ENCODE results near the gene HSPG2.
A peak's percentile ranks its signal among the peaks of the same experiment; 100 is the strongest.

HSPG2 gene

DNA sequence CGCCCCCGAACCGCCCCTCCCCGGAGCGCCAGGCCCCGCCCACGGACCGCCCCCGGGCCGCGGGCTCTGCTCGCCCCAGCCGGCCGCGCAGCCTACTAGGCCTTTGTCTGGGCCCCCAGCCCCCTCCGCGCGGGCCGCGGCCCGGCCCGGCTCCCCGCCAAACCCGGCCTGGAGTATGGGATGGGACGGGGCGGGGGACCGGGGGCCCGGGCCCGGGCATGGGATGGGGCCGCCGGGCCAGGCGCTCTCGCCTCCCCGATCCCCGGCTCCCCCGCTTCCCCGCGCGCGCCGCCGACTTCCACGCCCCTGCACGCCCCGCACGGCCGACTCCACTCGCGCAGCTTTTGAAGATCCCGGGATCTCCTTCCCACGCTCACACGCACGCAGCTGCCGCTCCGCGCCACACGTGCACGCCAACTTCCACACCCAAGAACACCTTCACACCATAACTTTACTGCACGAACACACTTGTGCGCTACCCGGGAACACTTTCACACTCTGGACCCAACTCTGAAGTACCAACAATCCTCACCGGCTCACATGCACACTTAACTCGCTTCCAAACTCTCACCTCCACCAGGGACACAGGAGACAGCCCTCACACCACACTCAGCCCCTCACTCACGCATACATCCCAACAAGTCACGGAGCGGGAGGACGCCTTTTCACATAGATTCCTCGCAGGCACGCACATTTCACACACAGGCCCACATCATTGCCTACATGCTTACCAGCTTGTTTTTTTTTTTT, 437 bp upstream of the HSPG2 start:
- H3K27ac ChIP-seq: no peak overlapping the region
- H3K4me2 ChIP-seq: peak overlapping the region; percentile 51; the same call in 1 of the 2 replicates

GRCh38 chr1:21936366-21937031, 611 bp downstream of the HSPG2 start:
- TF ChIP-seq, protein P1, sequence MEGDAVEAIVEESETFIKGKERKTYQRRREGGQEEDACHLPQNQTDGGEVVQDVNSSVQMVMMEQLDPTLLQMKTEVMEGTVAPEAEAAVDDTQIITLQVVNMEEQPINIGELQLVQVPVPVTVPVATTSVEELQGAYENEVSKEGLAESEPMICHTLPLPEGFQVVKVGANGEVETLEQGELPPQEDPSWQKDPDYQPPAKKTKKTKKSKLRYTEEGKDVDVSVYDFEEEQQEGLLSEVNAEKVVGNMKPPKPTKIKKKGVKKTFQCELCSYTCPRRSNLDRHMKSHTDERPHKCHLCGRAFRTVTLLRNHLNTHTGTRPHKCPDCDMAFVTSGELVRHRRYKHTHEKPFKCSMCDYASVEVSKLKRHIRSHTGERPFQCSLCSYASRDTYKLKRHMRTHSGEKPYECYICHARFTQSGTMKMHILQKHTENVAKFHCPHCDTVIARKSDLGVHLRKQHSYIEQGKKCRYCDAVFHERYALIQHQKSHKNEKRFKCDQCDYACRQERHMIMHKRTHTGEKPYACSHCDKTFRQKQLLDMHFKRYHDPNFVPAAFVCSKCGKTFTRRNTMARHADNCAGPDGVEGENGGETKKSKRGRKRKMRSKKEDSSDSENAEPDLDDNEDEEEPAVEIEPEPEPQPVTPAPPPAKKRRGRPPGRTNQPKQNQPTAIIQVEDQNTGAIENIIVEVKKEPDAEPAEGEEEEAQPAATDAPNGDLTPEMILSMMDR (conservative IDR thresholded peaks at IDR 0.05; ENCODE audit: low read depth, low read length): no peak
- no peak overlapping the region for H3K9ac ChIP-seq
- H2AFZ ChIP-seq (ENCODE audit: low read depth): peak overlapping the region; percentile 22; the same call in 1 of the 2 replicates
- no peaks in the 10 kb centered on the region for H3K36me3 ChIP-seq (ENCODE audit: insufficient read depth)
- H3K4me1 ChIP-seq (ENCODE audit: low read depth, poor library complexity, severe bottlenecking): peaks cover 4% of the 10 kb centered on the region
- peak overlapping the region; percentile 36; the same call in 1 of the 2 replicates for H3K4me2 ChIP-seq
- H3K27ac ChIP-seq: no peak overlapping the region
- H3K79me2 ChIP-seq (ENCODE audit: insufficient read depth, low read depth): no peaks in the 10 kb centered on the region
- peaks cover 6% of the 10 kb centered on the region; the same call in 1 of the 2 replicates for H3K27me3 ChIP-seq (ENCODE audit: insufficient read depth, low read depth)
- H3K4me3 ChIP-seq (IDR thresholded peaks at IDR 0.05; ENCODE audit: insufficient read depth, low read depth, low read length): no peak overlapping the region
- no peaks in the 10 kb centered on the region for H4K20me1 ChIP-seq (ENCODE audit: insufficient read depth)

More for the DNA sequence above, 437 bp upstream of the HSPG2 start:
- no peak overlapping the region for H3K4me3 ChIP-seq (IDR thresholded peaks at IDR 0.05; ENCODE audit: insufficient read depth, low read depth, low read length)
- 0 out of 2 replicates have a peak overlapping the region, but pooled peaks have one; percentile 15 for H3K9ac ChIP-seq
- H2AFZ ChIP-seq (ENCODE audit: low read depth): peak overlapping the region; percentile 59
- peaks cover 4% of the 10 kb centered on the region for H3K4me1 ChIP-seq (ENCODE audit: low read depth, poor library complexity, severe bottlenecking)
- H3K27me3 ChIP-seq (ENCODE audit: insufficient read depth, low read depth): peaks cover 6% of the 10 kb centered on the region; the same call in 1 of the 2 replicates
- no peaks in the 10 kb centered on the region for H3K36me3 ChIP-seq (ENCODE audit: insufficient read depth)
- no peaks in the 10 kb centered on the region for H3K79me2 ChIP-seq (ENCODE audit: insufficient read depth, low read depth)
- H4K20me1 ChIP-seq (ENCODE audit: insufficient read depth): no peaks in the 10 kb centered on the region
- TF ChIP-seq, protein P1 (conservative IDR thresholded peaks at IDR 0.05; ENCODE audit: low read depth, low read length): no peak

DNA sequence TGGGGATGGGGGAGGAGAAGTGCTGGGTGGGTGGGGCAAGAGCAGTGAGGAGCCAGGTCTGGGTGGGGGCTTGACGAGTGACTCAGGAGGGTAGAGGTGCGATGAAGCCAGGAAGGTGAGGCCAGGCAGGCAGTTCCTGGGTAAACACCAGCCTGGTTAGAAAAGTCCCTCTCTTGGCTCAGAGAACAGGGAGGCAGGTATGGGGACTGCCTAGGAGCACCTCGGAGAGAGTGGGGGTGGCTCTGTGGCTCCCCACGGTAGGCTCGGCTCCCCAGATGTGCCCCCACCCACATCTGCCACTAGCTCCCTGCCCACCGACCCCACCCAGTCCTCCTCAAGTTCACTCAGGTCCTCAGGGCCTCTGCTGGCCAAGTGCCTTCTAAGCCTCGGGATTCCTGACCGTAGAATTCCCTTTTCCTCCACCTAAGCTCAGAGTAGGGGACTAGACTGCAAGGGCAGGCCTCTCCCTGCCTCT, 1.2 kb downstream of the HSPG2 start:
- no peaks in the 10 kb centered on the region for H4K20me1 ChIP-seq (ENCODE audit: insufficient read depth)
- H2AFZ ChIP-seq (ENCODE audit: low read depth): no peak overlapping the region
- no peak overlapping the region for H3K27ac ChIP-seq
- TF ChIP-seq, protein P1 (conservative IDR thresholded peaks at IDR 0.05; ENCODE audit: low read depth, low read length): no peak
- H3K4me1 ChIP-seq (ENCODE audit: low read depth, poor library complexity, severe bottlenecking): peaks cover 4% of the 10 kb centered on the region
- H3K4me3 ChIP-seq (IDR thresholded peaks at IDR 0.05; ENCODE audit: insufficient read depth, low read depth, low read length): no peak overlapping the region
- no peaks in the 10 kb centered on the region for H3K79me2 ChIP-seq (ENCODE audit: insufficient read depth, low read depth)
- no peaks in the 10 kb centered on the region for H3K36me3 ChIP-seq (ENCODE audit: insufficient read depth)
- no peak overlapping the region for H3K9ac ChIP-seq
- no peak overlapping the region for H3K4me2 ChIP-seq
- H3K27me3 ChIP-seq (ENCODE audit: insufficient read depth, low read depth): peaks cover 6% of the 10 kb centered on the region; the same call in 1 of the 2 replicates

GRCh38 chr1:21935393-21935804, 1.7 kb downstream of the HSPG2 start:
- H3K9ac ChIP-seq: no peak overlapping the region
- no peak overlapping the region for H3K4me2 ChIP-seq
- H3K27me3 ChIP-seq (ENCODE audit: insufficient read depth, low read depth): peaks cover 6% of the 10 kb centered on the region; the same call in 1 of the 2 replicates
- no peak overlapping the region for H3K27ac ChIP-seq
- no peaks in the 10 kb centered on the region for H4K20me1 ChIP-seq (ENCODE audit: insufficient read depth)
- H2AFZ ChIP-seq (ENCODE audit: low read depth): no peak overlapping the region
- H3K4me3 ChIP-seq (IDR thresholded peaks at IDR 0.05; ENCODE audit: insufficient read depth, low read depth, low read length): no peak overlapping the region
- TF ChIP-seq, protein P1 (conservative IDR thresholded peaks at IDR 0.05; ENCODE audit: low read depth, low read length): no peak
- H3K79me2 ChIP-seq (ENCODE audit: insufficient read depth, low read depth): no peaks in the 10 kb centered on the region
- peaks cover 4% of the 10 kb centered on the region for H3K4me1 ChIP-seq (ENCODE audit: low read depth, poor library complexity, severe bottlenecking)
- H3K36me3 ChIP-seq (ENCODE audit: insufficient read depth): no peaks in the 10 kb centered on the region

Data from KMS-11 (cell line).